Measurements from ENCODE around the gene ZP3.
"Not testable (repeated sequence)": the region's sequence is repeated elsewhere in the genome, so short reads cannot be mapped to it uniquely, and the experiment has no call there.

ZP3 gene

GRCh38 chr7:76487969-76488368 lies 63.2 kb downstream of the ZP3 start:
- not testable (repeated sequence) for DNase-seq

Data from stimulated activated CD8-positive, alpha-beta memory T cell treated with anti-CD3 and anti-CD28 coated beads, Interleukin-4, amount 100 ng/mL, for 48 hours (primary cell).